Measurements from ENCODE around the gene MSI2. TPM values are rescaled to one million over a fixed set of nuclear protein-coding genes. Genes with fewer than 3 reads are reported as not detected.

Gene MSI2
- total RNA-seq, 3 donors from 2014 or later, result 13.4 to 89.1 (median 71.1) TPM

DNA sequence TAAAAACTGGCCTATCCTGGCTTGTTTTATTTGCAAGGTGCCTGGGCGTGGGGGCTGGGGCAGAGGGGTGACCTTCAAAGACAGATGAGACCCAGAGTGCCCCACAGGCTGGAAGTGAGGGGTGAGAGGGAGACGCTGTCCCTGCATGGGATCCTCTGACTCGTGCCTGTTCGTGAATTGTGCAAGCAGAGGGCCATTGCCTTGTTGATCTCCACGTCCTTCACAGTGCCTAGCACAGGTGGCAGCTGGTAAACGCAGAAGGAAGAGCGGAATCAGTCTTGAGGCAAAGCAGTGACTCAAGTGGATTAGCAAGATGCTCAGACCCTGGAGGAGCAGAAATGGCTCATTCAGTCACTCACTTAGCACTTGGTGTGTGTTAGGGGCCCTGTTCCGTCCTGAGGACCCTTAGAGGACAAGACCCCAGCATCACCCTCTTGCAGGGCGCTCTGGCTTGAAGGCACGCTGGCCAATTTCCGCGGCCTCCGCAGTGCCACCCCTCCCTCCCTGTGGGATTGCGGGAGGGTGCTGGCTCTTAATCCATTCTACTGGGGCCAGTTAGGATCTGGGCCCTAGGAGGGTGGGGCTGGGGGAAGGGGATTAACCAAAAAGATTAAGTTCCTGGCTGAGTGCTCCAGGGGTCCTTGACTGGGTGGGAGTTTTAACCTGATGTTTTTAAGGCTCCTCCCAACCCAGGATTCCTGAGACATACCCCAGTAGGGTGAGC lies 337.6 kb downstream of the MSI2 start:
- TF ChIP-seq POLR2AphosphoS5 (IDR thresholded peaks at IDR 0.05), result no peak
- TF ChIP-seq POLR2A (IDR thresholded peaks at IDR 0.05), result no peak
- TF ChIP-seq, protein P1, sequence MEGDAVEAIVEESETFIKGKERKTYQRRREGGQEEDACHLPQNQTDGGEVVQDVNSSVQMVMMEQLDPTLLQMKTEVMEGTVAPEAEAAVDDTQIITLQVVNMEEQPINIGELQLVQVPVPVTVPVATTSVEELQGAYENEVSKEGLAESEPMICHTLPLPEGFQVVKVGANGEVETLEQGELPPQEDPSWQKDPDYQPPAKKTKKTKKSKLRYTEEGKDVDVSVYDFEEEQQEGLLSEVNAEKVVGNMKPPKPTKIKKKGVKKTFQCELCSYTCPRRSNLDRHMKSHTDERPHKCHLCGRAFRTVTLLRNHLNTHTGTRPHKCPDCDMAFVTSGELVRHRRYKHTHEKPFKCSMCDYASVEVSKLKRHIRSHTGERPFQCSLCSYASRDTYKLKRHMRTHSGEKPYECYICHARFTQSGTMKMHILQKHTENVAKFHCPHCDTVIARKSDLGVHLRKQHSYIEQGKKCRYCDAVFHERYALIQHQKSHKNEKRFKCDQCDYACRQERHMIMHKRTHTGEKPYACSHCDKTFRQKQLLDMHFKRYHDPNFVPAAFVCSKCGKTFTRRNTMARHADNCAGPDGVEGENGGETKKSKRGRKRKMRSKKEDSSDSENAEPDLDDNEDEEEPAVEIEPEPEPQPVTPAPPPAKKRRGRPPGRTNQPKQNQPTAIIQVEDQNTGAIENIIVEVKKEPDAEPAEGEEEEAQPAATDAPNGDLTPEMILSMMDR (IDR thresholded peaks at IDR 0.05), result no peak
- no peaks in the 10 kb centered on the region for H3K27me3 ChIP-seq
- intact Hi-C loops (cut with DNase I; ENCODE audit: low total_unique reads), result no loop called here
- no peak overlapping the region for H3K27ac ChIP-seq
- H3K4me3 ChIP-seq, result no peak overlapping the region
- H3K36me3 ChIP-seq, result no peaks in the 10 kb centered on the region
- no peaks in the 10 kb centered on the region for H3K4me1 ChIP-seq
- peak in 1 of 2 donors; percentile 25 for DNase-seq (ENCODE audit: low spot score in 2 of 2)
- H3K9me3 ChIP-seq, result no peaks in the 10 kb centered on the region

DNA sequence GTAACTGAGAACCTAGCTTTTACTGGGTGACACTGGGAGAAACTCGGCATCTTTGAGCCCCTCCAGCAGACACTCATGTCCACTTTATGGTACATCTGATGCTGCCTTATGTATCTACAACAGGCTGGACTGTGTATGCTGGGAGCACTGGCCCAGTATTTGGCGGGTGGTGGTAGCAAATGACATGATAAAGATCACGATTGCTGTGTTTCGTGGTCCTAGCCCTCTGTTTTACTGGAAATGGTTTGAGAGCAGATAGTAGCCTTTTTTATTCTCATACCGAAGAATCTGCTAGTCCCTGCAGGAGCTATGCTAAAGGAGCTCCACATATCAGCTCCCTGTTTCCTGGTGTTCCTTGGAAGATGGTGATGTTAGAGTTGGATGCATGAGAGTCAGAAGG lies 338.4 kb downstream of the MSI2 start:
- H3K4me1 ChIP-seq, result no peaks in the 10 kb centered on the region
- DNase-seq (ENCODE audit: low spot score in 2 of 2), result no peak
- no peaks in the 10 kb centered on the region for H3K9me3 ChIP-seq
- no peaks in the 10 kb centered on the region for H3K27me3 ChIP-seq
- no peak overlapping the region for H3K4me3 ChIP-seq
- TF ChIP-seq POLR2AphosphoS5 (IDR thresholded peaks at IDR 0.05) (no peak), POLR2A (IDR thresholded peaks at IDR 0.05) (no peak)
- TF ChIP-seq, protein P1 (IDR thresholded peaks at IDR 0.05), result no peak
- intact Hi-C loops (cut with DNase I; ENCODE audit: low total_unique reads), result no loop called here
- no peaks in the 10 kb centered on the region for H3K36me3 ChIP-seq
- no peak overlapping the region for H3K27ac ChIP-seq

DNA sequence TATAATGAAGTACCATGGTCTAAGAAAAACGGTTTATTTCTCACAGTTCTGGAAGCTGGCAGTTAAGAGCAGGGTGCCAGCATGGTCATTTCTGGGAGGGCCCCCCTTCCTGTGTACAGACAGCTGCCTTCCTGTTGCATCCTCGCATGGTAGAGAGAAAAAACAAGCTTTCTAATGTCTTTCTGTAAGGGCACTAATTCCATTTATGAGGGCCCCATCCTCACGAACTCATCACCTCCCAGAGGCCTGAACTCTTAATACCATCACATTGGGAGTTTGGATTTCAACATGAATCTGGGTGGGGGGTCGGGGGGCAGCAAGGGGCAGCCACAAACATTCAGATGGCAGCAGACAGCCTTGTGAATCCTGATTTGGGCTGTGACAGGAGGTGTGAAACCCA lies 339.1 kb downstream of the MSI2 start:
- Histone ChIP-seq H3K27me3 (no peaks in the 10 kb centered on the region), H3K4me3 (no peak overlapping the region), H3K27ac (no peak overlapping the region), H3K4me1 (no peaks in the 10 kb centered on the region), H3K9me3 (no peaks in the 10 kb centered on the region), H3K36me3 (no peaks in the 10 kb centered on the region)
- intact Hi-C loops (cut with DNase I; ENCODE audit: low total_unique reads), result no loop called here
- DNase-seq (ENCODE audit: low spot score in 2 of 2), result peak in 1 of 2 donors; percentile 3
- TF ChIP-seq POLR2A (IDR thresholded peaks at IDR 0.05) (no peak), POLR2AphosphoS5 (IDR thresholded peaks at IDR 0.05) (no peak)
- TF ChIP-seq, protein P1 (IDR thresholded peaks at IDR 0.05), result no peak

DNA sequence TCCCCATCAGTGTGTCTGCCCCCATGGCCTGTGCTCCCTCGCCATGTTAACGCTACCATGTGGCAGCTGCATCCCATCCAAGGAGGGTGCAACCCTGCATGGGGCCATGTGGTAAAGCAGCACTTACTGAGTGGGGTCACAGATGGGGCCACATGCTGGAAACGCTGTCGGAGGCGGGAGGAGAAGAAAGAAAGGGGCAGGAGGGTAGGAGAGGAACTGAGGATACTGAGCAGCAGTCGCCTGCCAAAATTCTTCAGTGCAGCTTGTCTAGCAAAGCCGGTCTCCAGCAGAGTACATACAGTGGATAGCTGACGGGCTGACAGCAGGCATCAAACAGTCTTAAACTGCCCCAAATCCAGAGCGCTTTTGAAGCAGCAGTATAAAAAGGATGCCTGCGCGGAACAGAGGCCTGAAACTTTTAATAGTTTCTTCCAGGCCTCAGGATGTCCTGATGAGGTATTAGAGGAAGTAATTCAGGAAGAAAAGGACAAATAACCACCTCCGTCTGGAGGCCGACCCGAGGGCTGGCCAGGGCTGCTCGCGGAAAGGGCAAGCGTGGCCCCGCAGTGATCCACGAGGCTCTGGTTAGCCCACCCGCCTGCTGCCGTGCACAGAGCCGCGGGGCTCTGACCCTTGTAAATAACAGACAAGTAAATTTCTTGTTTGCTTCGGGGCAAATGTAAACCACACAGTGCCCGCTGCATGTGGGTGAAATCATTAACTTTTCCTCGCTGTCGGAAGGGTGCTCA lies 339.8 kb downstream of the MSI2 start:
- no peaks in the 10 kb centered on the region for H3K27me3 ChIP-seq
- DNase-seq (ENCODE audit: low spot score in 2 of 2), result peak in 1 of 2 donors; percentile 37
- no peak overlapping the region for H3K4me3 ChIP-seq
- TF ChIP-seq POLR2AphosphoS5 (IDR thresholded peaks at IDR 0.05) (no peak), POLR2A (IDR thresholded peaks at IDR 0.05) (no peak)
- TF ChIP-seq, protein P1 (IDR thresholded peaks at IDR 0.05), result no peak
- intact Hi-C loops (cut with DNase I; ENCODE audit: low total_unique reads), result no loop called here
- H3K36me3 ChIP-seq, result no peaks in the 10 kb centered on the region
- no peaks in the 10 kb centered on the region for H3K9me3 ChIP-seq
- no peak overlapping the region for H3K27ac ChIP-seq
- H3K4me1 ChIP-seq, result no peaks in the 10 kb centered on the region

DNA sequence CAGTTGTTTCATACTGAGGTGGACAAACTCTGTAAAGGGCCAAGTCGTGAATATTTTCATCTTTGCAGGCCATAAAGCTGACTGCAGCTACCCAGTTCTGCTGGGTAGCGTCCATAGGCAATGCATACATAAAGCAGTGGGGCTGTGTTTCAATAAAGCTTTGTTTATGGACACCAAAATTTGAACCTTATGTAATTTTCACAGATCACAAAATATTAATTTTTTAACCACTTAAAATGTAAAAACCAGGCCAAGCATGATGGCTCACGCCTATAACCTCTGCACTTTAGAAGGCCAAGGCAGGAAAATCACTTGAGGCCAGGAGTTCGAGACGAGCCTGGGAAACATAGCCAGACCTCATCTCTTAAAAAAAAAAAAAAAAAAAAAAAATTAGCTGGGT lies 340.8 kb downstream of the MSI2 start:
- Histone ChIP-seq H3K36me3 (no peaks in the 10 kb centered on the region), H3K9me3 (no peaks in the 10 kb centered on the region), H3K4me1 (no peaks in the 10 kb centered on the region), H3K4me3 (no peak overlapping the region), H3K27ac (no peak overlapping the region), H3K27me3 (no peaks in the 10 kb centered on the region)
- intact Hi-C loops (cut with DNase I; ENCODE audit: low total_unique reads), result no loop called here
- DNase-seq (ENCODE audit: low spot score in 2 of 2), result no peak
- TF ChIP-seq, protein P1 (IDR thresholded peaks at IDR 0.05), result no peak
- TF ChIP-seq POLR2AphosphoS5 (IDR thresholded peaks at IDR 0.05) (no peak), POLR2A (IDR thresholded peaks at IDR 0.05) (no peak)
